SKM-1 treated with dmso at 0.1 percent for 144 hours (cell line): ENCODE measurements around the gene BABAM2.

Experiments
- DNase-seq: peaks from one replicate; lab custom pipeline; 2025; ENCODE audit not compliant: unreplicated experiment; lab: John Stamatoyannopoulos, UW

The BABAM2 gene

GRCh38 chr2:28296904-28297303 lies 406.4 kb downstream of the BABAM2 start:
- no peak for DNase-seq

DNA sequence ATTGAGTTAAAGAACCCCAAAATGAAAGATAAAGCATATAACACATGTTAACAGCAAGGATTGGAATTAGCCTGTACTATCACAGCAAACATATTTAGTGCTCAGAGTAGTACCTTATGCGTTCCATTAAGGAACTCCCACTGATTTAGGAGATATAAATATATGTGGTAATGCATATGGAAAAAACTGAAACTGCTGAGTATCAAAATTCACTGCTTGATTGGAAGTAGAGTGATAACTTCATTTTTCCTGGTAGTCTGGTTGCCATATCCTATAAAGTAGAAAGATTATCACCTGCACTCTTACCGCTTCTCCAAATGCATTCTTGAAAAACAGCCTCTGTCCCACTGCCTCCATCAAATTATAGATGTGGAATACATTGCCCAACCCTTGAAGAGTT lies 407.0 kb downstream of the BABAM2 start:
- no peak for DNase-seq

DNA sequence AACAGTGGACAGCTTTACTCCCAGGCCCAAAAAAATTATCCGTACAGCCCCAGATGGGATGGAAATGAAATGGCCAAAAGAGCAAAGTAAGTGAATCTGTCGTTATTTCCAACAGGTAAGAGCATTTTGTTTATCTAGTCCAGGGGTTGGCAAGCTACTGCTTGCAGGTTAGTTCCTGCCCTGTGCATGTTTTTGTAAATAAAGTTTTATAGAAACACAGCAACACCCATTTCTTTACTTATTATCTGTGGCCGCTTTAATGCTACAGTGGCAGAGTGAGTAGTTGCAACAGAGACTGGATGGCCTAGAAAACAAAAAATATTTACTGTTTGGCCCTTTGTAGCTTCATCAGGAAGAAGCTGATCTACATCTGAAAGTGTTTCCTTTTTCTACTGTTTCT lies 407.9 kb downstream of the BABAM2 start:
- DNase-seq, result no peak

- DNase-seq, result no peak
Measured at GRCh38 chr2:28300485-28301341, 410.2 kb downstream of the BABAM2 start.

DNA sequence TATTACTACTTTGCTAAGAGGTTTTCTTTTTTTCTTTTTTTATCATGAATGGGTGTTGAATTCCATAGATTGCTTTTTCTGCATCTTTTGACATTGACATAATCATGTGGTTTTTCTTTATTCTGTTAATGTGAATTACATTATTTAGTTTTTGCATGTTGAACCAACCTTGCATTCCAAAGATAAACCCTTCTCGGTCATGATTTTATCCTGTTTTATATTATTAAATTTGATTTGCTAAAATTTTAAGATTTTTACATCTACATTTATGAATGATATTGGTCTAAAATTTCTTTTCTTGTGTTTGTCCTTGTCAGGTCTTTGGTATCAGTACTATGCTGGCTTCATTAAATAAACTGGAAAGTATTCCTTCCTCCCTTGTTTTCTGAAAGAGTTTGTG lies 414.7 kb downstream of the BABAM2 start:
- DNase-seq, result no peak

DNA sequence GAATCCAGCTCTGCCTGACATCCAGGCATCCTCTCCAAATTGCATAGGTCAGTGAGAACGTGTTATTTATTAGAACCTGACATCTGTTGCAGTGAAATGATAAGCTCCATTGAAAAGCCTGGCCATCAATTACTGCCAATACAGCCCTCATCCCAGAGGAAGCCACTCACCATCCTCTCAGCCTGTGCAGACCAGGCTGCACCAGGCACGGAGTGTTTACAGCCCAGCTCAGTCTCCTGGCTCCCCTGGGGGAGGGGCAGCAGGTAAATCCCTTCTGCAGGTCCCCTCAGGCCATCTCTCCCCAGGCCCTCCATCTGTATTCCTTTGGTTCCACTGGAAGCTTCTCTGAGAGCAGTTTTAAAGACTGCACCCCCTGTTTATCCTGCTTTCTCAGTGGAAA lies 419.6 kb downstream of the BABAM2 start:
- no peak for DNase-seq

DNA sequence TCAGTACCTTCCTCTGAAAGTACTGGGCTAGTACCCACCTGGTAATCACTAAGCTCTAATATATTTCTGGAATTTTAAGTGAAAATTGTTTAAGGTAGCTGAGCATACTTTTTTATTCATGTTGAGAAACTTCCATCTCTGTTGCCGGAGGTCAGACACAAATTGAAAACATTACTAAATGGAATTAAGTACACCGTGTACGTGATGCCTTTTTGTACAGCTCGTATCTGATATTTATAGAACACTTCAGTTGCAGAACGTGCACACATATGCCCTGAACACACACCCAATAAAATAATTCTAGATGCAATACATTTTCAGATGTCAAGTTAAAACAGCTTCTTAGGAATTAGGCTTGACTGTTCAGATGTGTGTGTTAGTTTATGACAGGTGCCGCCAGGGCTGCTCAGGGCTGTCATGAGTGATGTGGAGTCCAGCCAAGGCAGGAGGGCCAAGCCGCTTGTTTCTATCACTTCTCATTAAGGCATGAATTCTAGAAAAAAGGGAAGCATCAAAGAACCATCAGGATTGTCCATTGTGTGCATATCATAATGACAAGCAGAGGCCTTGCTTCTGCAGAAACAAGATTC lies 421.2 kb downstream of the BABAM2 start:
- no peak for DNase-seq

DNA sequence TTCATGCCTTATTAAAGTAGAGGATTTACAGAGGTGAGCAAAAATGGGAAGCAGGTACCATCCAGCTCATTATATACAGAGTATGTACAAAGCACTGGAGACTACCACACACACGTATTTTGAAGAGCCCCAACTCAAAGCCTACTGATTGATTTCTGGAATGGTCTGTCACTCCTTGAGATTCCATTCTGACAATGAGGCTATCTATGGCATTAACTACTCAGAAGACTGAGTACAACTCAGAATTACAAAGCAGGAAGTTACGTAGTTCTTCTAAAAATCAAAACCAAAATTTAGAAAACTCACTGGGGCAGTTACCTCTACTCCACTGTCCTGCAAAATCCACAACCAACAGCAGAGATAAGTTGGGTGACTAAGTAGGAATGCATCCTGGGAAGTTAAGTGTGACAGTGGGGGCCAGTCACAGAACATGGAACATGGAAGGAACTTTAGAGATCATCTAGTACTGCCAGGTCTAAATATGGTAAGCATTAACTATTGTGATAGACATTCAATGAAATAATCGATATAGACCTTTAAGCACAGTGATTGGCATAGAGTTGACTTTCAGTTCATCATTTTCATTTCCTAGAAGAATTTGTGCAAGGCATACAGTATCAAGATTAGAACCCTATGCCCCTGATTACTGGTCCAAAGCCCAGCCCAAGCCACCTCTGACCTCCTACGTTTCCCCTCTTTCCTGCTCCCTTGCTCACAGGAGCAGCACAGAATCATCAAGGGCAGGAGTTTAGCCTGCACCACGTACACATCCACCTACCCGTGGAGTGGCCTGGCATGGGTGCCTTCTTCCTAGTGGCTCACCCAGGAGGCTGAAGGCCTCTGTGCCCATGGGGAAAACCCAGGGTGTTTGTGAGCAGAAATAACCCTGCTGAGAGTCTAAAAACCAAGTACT lies 422.0 kb downstream of the BABAM2 start:
- no peak for DNase-seq

- no peak for DNase-seq
Measured at GRCh38 chr2:28313220-28313784, 422.8 kb downstream of the BABAM2 start.

GRCh38 chr2:28314968-28315367 lies 424.4 kb downstream of the BABAM2 start:
- DNase-seq, result no peak

DNA sequence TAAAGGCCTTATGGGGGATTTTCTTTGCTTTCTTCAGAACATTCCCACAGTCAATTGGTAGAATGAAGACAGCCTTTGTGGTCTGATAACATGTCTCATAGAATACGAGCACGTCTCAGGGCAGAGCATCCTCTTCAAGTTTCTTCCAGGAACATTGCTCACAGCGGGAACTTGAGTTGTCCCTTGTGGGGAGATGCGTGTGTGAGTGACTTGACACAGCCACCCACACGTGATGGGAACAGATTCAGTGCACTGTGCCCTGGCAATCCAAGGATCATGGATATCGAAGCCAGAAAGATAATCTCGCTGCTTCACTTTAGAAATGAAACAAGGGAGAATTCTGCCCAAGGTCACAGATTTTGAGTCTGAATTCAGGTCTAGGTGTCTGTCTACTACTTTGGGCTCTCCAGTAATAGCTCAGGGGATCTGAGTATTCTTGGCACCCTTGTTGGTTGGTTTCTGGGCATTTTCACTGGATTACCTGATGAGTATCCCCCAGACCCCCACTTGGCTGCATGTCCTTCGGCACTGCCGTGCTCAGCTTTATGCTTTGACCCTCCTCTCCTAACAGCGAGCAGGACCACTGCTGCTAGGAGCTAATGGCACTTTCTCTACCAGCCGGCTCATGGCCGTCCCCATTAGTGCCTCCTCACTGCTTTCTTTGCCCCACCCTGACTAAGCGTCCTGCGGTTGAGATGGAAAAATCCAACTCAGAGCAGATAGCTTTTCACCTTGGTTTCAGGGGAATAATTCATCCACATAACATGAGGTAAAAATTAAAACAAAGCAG lies 426.2 kb downstream of the BABAM2 start:
- no peak for DNase-seq

DNA sequence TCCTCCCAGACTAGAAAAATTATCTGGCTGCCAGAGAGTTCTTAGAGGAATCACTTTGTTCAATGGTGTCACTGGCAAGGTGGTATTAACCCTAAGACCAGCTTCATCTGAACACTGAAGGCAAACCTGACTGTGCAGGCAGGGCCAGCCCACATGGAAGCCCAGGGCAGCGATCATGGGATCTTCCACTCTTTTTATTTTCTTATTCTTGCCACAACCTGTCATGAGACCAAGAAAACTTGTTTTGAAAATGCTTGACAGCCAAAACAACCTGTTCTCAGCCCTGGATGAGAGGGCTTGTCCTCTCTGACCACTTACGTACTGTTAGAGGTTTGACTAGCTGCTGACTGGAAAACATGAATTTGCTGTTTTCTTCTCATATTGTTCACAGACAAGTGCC lies 426.9 kb downstream of the BABAM2 start:
- no peak for DNase-seq

DNA sequence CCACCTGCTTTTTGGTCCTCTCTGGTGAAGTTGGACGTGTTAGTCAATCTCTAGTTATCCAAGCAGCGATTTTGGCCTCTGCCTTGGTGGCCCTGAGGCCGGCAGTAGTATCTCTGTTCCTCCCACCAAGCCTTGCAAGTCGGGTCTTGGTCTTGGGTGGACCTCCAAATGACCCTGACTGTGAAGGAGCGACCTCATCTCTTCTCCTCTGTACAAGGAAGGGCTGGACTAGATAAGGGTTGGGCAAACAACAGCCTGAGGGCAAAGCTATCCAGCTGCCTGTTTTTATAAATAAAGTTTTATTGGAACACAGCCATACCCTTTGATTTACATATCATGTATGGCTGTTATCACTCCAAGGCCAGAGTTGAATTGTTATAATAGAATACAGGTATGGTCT lies 427.5 kb downstream of the BABAM2 start:
- DNase-seq, result no peak

DNA sequence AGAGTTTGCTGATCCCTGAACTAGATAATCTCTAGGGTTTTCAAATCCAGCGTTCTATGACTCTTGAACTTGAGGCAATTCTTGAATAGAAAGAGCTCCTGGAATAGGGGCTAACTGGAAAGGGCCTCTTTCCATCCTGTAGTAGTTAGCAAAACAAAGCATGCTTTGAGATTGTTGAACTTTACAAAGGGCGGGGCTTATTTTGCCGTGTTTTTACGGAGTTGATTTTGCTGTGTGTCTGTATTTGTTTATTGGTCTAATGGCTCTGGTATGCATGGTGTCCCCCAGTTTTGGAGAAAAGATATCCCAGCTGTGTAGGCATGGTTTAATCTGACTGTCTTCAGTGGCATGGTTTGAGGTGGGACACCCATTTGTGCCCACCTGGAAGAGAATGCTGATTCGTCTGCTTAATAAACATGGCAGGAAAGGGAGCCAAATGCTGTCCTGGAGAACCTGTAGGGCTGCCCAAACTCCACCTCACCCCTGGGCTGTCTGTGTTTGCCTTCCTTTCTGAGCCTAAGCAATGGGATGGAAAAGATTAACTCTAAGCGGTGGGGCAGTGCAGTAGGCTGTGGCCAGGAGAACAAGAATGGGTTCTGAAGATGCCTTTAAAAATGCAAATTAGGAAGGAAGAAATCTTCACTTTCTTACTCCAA lies 428.1 kb downstream of the BABAM2 start:
- DNase-seq, result no peak

DNA sequence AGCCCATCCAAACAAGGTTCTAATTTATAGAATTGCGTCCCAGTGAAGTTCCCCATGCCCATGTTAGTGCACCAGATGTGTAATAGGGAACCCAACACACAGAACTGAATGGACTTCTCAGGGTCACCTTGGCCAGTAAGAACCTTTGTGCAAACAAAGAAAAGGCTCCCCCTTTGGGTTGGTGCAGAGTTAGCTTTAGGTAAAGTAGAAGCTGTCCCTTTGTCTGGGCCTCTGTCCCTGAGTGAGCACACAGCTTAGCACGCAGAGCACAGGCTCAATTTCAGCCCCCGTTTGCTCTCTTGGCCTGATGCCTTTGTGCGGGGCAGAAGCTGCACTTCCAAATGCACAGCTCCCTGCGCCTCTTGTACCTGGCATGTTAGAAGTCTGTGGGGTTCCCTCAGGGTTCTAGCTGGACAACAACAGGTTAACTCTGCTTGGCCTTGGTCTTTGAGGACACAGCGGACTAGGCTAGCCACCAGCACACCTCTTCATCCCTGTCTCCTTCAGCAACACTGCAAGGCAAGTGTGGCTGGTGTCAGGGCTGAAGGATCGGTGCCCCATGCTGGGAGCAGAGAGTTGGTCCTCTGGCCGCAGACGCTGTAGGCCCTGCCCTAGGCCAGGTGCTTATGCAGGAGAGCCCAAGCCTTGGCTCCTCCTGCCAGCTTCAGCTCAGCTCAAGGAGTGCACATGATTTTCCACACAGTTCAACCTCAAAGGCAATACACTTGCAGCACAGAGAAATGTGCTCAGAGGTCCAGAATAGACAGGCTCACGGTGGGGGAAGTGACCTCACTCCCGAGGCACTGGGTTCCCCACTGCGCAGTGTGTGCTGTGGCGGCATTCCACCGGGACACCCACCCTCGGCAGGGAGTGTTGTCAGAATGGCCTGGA lies 428.8 kb downstream of the BABAM2 start:
- DNase-seq, result no peak

- no peak for DNase-seq
Measured at GRCh38 chr2:28320009-28320365, 429.5 kb downstream of the BABAM2 start.

DNA sequence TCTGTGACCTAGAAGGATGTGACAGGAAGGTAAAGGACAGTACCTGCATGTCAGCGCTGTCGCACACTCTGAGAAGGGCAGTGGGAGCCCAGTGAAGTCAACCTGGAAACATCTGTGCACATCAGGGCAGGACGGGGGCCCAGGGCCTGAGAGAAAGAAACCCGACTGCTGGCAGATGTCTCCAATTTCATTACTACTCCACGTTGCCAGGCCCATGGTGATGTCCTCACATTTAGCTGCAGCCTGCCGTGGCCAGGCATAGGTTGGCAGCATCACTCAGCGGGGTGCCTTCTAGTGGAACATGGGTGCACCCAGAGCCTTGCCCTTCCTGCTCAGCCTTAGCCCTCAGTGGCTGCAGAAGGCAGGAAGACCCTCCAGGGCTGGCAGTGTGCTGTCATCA lies 429.8 kb downstream of the BABAM2 start:
- DNase-seq, result no peak

- no peak for DNase-seq
Measured at GRCh38 chr2:28321426-28321825, 430.9 kb downstream of the BABAM2 start.

GRCh38 chr2:28322051-28322450 lies 431.5 kb downstream of the BABAM2 start:
- DNase-seq, result no peak
